Mesenchymal stem cell (in vitro differentiated cells and primary cell): Measurements from ENCODE around the gene CASP14.

Source experiments
- DNase-seq: peaks from one replicate; pipeline ENCODE4 v3.0.0-alpha.2; 2013
- H2AFZ ChIP-seq: one replicate; pipeline ENCODE4 v1.6.1; 2013; ENCODE audit warnings: low read depth, mild to moderate bottlenecking, control low read depth, inconsistent platforms, low read length, moderate library complexity
- H2AK5ac ChIP-seq: 2 replicates; pipeline ENCODE4 v1.6.1; 2013; ENCODE audit warnings: low read length, moderate library complexity, mild to moderate bottlenecking, inconsistent platforms; ENCODE audit not compliant: severe bottlenecking
- H2BK120ac ChIP-seq: one replicate; pipeline ENCODE4 v1.6.1; 2013; ENCODE audit warnings: low read depth, mild to moderate bottlenecking, inconsistent platforms, low read length, moderate library complexity
- H2BK12ac ChIP-seq, 2 experiments: one replicate each; pipeline ENCODE4 v1.6.1; 2013; ENCODE audit warnings: inconsistent platforms in 2 of 2, low read length in 2 of 2, mild to moderate bottlenecking in 2 of 2, moderate library complexity in 2 of 2, control low read depth in 1 of 2
- H2BK15ac ChIP-seq: one replicate; pipeline ENCODE4 v1.6.1; 2013; ENCODE audit warnings: mild to moderate bottlenecking, low read depth, inconsistent platforms; ENCODE audit not compliant: poor library complexity, severe bottlenecking
- H2BK5ac ChIP-seq: 2 replicates; pipeline ENCODE4 v1.6.1; 2013; ENCODE audit warnings: low read depth, mild to moderate bottlenecking, low read length, control low read depth, inconsistent platforms; ENCODE audit not compliant: poor library complexity, severe bottlenecking
- H3K14ac ChIP-seq, 2 experiments: one replicate each; pipeline ENCODE4 v1.6.1; 2013; ENCODE audit warnings: inconsistent platforms in 2 of 2, low read length in 2 of 2, control low read depth in 1 of 2, mild to moderate bottlenecking in 1 of 2, moderate library complexity in 1 of 2
- H3K18ac ChIP-seq, 2 experiments: one replicate each; pipeline ENCODE4 v1.6.1; 2013; ENCODE audit warnings: inconsistent platforms in 2 of 2, low read length in 2 of 2, control low read depth in 1 of 2, low read depth in 1 of 2, mild to moderate bottlenecking in 1 of 2
- H3K23ac ChIP-seq, 2 experiments: one replicate each; pipeline ENCODE4 v1.6.1; 2013; ENCODE audit warnings: inconsistent platforms in 2 of 2, low read length in 2 of 2, mild to moderate bottlenecking in 2 of 2, moderate library complexity in 2 of 2, control low read depth in 1 of 2
- H3K27ac ChIP-seq: 2 replicates; pipeline ENCODE4 v1.5.1; 2013; ENCODE audit warnings: mild to moderate bottlenecking, moderate library complexity, low read length, control low read depth, inconsistent platforms; ENCODE audit not compliant: poor library complexity, severe bottlenecking
- H3K27me3 ChIP-seq, 2 experiments: 2 replicates each; pipeline versions ENCODE4 v1.6.1 to v1.7.0; 2013; ENCODE audit warnings: low read length in 2 of 2, mild to moderate bottlenecking in 2 of 2, moderate library complexity in 2 of 2, control low read depth in 1 of 2, inconsistent platforms in 1 of 2; ENCODE audit not compliant: control insufficient read depth in 1 of 2, insufficient read depth in 1 of 2
- H3K36me3 ChIP-seq, 2 experiments: 2 replicates each; pipeline versions ENCODE4 v1.6.1 to v1.7.0; 2013; ENCODE audit warnings: low read length in 2 of 2, control low read depth in 1 of 2, inconsistent platforms in 1 of 2, low read depth in 1 of 2, mild to moderate bottlenecking in 1 of 2; ENCODE audit not compliant: insufficient read depth in 2 of 2, control insufficient read depth in 1 of 2
- H3K4ac ChIP-seq, 2 experiments: one replicate each; pipeline ENCODE4 v1.6.1; 2013; ENCODE audit warnings: inconsistent platforms in 2 of 2, low read length in 2 of 2, mild to moderate bottlenecking in 2 of 2, moderate library complexity in 2 of 2, control low read depth in 1 of 2, low read depth in 1 of 2
- H3K4me1 ChIP-seq: 2 replicates; pipeline ENCODE4 v1.6.1; 2013; ENCODE audit warnings: low read depth, low read length, control low read depth; ENCODE audit not compliant: control insufficient read depth, insufficient read depth
- H3K4me2 ChIP-seq: 2 replicates; pipeline ENCODE4 v1.6.1; 2013; ENCODE audit warnings: low read length, mild to moderate bottlenecking, inconsistent platforms; ENCODE audit not compliant: poor library complexity, severe bottlenecking
- H3K4me3 ChIP-seq, 2 experiments: 2 replicates each; pipeline versions ENCODE4 v1.5.1 to v1.7.0; 2013; ENCODE audit warnings: low read length in 2 of 2, mild to moderate bottlenecking in 2 of 2, control low read depth in 1 of 2, low read depth in 1 of 2; ENCODE audit not compliant: insufficient read depth in 1 of 2
- H3K79me1 ChIP-seq: replicated peaks from 2 replicates; pipeline ENCODE4 v1.6.1; 2013; ENCODE audit warnings: mild to moderate bottlenecking, control low read depth, low read length, inconsistent platforms; ENCODE audit not compliant: poor library complexity, severe bottlenecking
- H3K9ac ChIP-seq: 2 replicates; pipeline ENCODE4 v1.7.0; 2013; ENCODE audit warnings: mild to moderate bottlenecking, low read length, moderate library complexity
- H3K9me3 ChIP-seq: 2 replicates; pipeline ENCODE4 v1.7.0; 2013; ENCODE audit warnings: mild to moderate bottlenecking, low read length; ENCODE audit not compliant: control insufficient read depth
- H4K8ac ChIP-seq: one replicate; pipeline ENCODE4 v1.6.1; 2013; ENCODE audit warnings: inconsistent platforms, mild to moderate bottlenecking, low read length, moderate library complexity
- H4K91ac ChIP-seq: one replicate; pipeline ENCODE4 v1.6.1; 2013; ENCODE audit warnings: mild to moderate bottlenecking, low read length, inconsistent platforms
- WGBS: methylation state at CpG from one replicate; pipeline ENCODE4 v1.1.7; 2013; ENCODE audit warnings: mixed read lengths; 5-methylcytosine and 5-hydroxymethylcytosine counted together

The CASP14 gene

DNA sequence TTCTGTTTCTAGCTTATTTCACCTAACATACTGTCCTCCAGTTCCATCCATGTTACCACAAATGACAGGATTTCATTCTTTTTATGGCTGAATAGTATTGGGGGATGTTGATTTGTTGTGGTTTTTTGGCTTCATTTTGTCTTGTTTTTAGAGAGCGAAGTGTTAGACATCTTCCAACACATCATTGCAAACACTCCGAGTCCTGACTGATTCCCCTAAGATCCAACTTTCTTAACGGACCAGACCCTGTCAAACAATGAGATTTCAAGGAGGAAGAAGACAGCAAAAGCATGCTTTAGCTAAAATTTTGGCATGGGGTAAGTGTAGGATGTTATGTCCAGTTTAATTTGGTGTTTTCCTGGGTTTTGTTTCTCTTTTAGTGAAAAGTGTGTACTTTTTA, 3.8 kb upstream of the CASP14 start:
- Histone ChIP-seq H3K36me3 (no peaks in the 10 kb centered on the region), H2BK12ac (no peak overlapping the region), H3K4me2 (no peak overlapping the region), H3K27me3 (no peaks in the 10 kb centered on the region), H2AFZ (no peak overlapping the region), H3K18ac (no peak overlapping the region), H2BK120ac (no peak overlapping the region), H3K4ac (no peak overlapping the region), H2BK15ac (no peak overlapping the region), H4K91ac (no peak overlapping the region), H3K9me3 (no peaks in the 10 kb centered on the region), H2BK5ac (no peak overlapping the region), H3K4me3 (no peak overlapping the region), H3K23ac (no peak overlapping the region), H3K9ac (no peak overlapping the region), H3K14ac (no peak overlapping the region), H2AK5ac (no peak overlapping the region), H3K79me1 (no peaks in the 10 kb centered on the region), H3K4me1 (no peaks in the 10 kb centered on the region), H4K8ac (no peak overlapping the region), H3K27ac (no peak overlapping the region)
- DNase-seq: no peak
- 63% methylated on average over 2 of the region's 3 CpGs for WGBS

DNA sequence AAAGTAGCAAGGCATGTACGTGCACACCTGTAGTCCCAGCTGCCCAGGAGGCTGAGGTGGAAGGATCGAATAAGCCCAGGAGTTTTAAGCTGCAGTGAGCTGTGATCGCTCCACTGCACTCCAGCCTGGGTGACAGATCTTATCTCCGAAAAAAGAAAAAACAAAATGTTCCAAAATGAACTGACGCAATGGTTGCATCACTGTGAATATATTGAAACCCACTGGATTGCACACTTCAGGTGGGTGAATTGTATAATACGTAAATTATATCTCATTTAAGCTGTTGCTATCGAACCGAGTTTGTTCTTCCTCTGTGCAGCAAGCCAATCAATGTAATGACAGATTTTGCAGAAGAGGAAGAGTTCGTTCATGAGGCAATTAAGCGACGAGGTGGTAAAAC, 1.6 kb upstream of the CASP14 start:
- Histone ChIP-seq H3K4ac (no peak overlapping the region), H2BK15ac (no peak overlapping the region), H2BK120ac (no peak overlapping the region), H3K27ac (no peak overlapping the region), H3K18ac (no peak overlapping the region), H3K4me2 (no peak overlapping the region), H3K9me3 (no peaks in the 10 kb centered on the region), H3K9ac (no peak overlapping the region), H3K14ac (no peak overlapping the region), H2AK5ac (no peak overlapping the region), H2BK5ac (no peak overlapping the region), H3K4me1 (no peaks in the 10 kb centered on the region), H3K23ac (no peak overlapping the region), H4K8ac (no peak overlapping the region), H4K91ac (no peak overlapping the region), H3K4me3 (no peak overlapping the region), H3K36me3 (no peaks in the 10 kb centered on the region), H3K27me3 (no peaks in the 10 kb centered on the region), H3K79me1 (no peaks in the 10 kb centered on the region), H2AFZ (no peak overlapping the region), H2BK12ac (no peak overlapping the region)
- DNase-seq: no peak
- 68% methylated on average over 11 of the region's 11 CpGs for WGBS

DNA sequence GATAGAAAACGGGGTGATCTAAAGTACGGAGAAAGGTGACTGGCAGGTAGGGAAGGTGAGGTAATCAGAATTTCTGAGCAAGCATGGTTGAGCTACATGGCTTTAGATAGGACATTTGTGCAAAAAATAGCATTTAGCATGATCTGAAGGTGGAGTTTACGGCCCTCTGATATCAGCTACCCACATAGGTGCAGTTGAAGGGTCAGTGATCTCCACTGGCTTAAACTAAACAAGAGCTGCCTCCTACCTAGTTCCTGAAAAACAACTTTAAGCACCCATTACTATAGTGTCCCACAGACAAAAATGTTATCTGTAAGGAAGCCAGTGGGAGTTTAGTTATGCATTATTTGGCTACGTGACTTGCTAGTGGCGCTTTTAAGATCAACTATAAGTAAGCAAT, 1.2 kb upstream of the CASP14 start:
- H3K27me3 ChIP-seq: no peaks in the 10 kb centered on the region
- no peaks in the 10 kb centered on the region for H3K79me1 ChIP-seq
- no peak overlapping the region for H3K9ac ChIP-seq
- H2BK12ac ChIP-seq: no peak overlapping the region
- no peak overlapping the region for H3K14ac ChIP-seq
- no peaks in the 10 kb centered on the region for H3K9me3 ChIP-seq
- 77% methylated on average over 5 of the region's 5 CpGs for WGBS
- DNase-seq: no peak
- no peak overlapping the region for H2AFZ ChIP-seq
- H2BK15ac ChIP-seq: no peak overlapping the region
- no peak overlapping the region for H4K8ac ChIP-seq
- H3K4me3 ChIP-seq: no peak overlapping the region
- no peak overlapping the region for H3K27ac ChIP-seq
- H4K91ac ChIP-seq: no peak overlapping the region
- no peak overlapping the region for H3K23ac ChIP-seq
- H2BK120ac ChIP-seq: no peak overlapping the region
- H3K36me3 ChIP-seq: no peaks in the 10 kb centered on the region
- H3K4ac ChIP-seq: no peak overlapping the region
- no peak overlapping the region for H2AK5ac ChIP-seq
- no peaks in the 10 kb centered on the region for H3K4me1 ChIP-seq
- no peak overlapping the region for H2BK5ac ChIP-seq
- H3K18ac ChIP-seq: no peak overlapping the region
- no peak overlapping the region for H3K4me2 ChIP-seq

DNA sequence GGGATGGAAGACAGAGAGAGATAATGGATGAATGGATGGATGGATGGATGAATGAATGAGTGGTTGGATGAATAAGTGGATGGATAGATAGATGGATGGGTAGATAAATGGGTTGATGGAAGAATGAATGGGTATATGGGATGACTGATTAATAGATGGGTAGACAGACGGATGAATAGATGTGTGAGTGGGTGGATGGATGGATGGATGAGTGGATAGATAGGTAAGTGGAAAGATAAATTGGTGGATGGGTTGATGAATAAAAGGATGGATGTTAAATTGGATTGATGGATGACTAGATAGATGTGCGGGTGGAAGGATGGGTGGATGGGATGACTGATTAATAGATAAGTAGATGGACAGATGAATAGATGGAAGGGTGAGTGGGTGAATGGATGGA, 1.4 kb downstream of the CASP14 start:
- Histone ChIP-seq H2AFZ (no peak overlapping the region), H2BK12ac (no peak overlapping the region), H4K8ac (no peak overlapping the region), H3K4me2 (no peak overlapping the region), H3K14ac (no peak overlapping the region), H2BK5ac (no peak overlapping the region), H3K36me3 (no peaks in the 10 kb centered on the region), H3K18ac (no peak overlapping the region), H3K9ac (no peak overlapping the region), H3K27me3 (no peaks in the 10 kb centered on the region), H2BK120ac (no peak overlapping the region), H3K4ac (no peak overlapping the region), H4K91ac (no peak overlapping the region), H2AK5ac (no peak overlapping the region), H2BK15ac (no peak overlapping the region), H3K27ac (no peak overlapping the region), H3K4me3 (no peak overlapping the region), H3K23ac (no peak overlapping the region), H3K79me1 (no peaks in the 10 kb centered on the region), H3K9me3 (no peaks in the 10 kb centered on the region), H3K4me1 (no peaks in the 10 kb centered on the region)
- DNase-seq: no peak
- 66% methylated on average over 2 of the region's 2 CpGs for WGBS
